AG10803 (cell line): ENCODE measurements around the gene CYTH4.

ENCODE experiments used
- DNase-seq: peaks from one replicate; pipeline ENCODE4 v3.0.0; 2010; ENCODE audit warnings: low read depth
- H3K4me3 ChIP-seq: 2 replicates; pipeline ENCODE4 v1.5.1; 2011; ENCODE audit warnings: mild to moderate bottlenecking, low read length, control low read depth
- TF ChIP-seq, protein P1 (sequence below): conservative IDR thresholded peaks from 2 replicates; pipeline ENCODE4 v1.5.1; 2011; ENCODE audit warnings: mild to moderate bottlenecking, low read length, control low read depth, inconsistent platforms

The CYTH4 gene

GRCh38 chr22:37308385-37309200 lies 26.3 kb downstream of the CYTH4 start:
- no peak overlapping the region for H3K4me3 ChIP-seq
- no peak for DNase-seq
- TF ChIP-seq, protein P1, sequence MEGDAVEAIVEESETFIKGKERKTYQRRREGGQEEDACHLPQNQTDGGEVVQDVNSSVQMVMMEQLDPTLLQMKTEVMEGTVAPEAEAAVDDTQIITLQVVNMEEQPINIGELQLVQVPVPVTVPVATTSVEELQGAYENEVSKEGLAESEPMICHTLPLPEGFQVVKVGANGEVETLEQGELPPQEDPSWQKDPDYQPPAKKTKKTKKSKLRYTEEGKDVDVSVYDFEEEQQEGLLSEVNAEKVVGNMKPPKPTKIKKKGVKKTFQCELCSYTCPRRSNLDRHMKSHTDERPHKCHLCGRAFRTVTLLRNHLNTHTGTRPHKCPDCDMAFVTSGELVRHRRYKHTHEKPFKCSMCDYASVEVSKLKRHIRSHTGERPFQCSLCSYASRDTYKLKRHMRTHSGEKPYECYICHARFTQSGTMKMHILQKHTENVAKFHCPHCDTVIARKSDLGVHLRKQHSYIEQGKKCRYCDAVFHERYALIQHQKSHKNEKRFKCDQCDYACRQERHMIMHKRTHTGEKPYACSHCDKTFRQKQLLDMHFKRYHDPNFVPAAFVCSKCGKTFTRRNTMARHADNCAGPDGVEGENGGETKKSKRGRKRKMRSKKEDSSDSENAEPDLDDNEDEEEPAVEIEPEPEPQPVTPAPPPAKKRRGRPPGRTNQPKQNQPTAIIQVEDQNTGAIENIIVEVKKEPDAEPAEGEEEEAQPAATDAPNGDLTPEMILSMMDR, result no peak

DNA sequence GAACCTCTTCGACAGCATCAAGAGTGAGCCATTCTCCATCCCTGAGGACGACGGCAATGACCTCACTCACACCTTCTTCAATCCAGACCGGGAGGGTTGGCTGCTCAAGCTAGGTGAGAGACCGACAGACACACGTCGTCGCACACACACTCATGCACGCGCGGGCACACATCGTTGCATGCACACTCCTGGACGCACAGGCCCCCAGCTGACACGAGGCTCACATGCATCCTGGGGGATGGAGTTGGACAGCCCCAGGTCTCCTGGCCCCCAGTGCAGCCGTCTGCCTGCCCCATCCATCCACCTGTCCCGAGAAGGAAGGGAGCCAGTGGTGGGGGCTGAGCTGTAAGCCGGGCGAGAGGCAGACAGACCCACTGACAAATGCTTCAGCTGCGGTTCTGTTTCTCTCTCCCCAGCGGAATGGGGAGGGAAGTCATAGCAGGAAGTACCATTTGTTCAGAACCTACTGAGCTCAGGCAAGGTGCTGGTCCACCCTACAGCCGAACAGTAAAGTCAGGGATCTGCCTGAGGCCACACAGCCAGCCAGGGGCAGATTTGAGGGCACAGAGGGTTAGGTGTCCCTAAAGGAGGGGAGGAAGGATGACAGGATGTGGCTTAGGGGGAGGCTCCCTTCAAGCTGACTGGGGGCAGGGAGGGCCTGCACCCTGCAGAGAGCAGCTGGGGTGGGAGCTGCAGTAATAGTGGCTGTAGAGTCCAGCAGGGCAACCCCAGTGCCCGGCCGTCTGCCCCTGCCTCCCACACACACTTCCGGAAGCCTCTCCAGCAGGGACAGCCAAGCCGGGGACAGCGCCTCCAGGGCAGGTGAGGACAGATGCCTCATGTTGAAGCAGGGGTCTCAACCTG lies 27.1 kb downstream of the CYTH4 start:
- H3K4me3 ChIP-seq, result no peak overlapping the region
- no peak for DNase-seq
- TF ChIP-seq, protein P1, result no peak

DNA sequence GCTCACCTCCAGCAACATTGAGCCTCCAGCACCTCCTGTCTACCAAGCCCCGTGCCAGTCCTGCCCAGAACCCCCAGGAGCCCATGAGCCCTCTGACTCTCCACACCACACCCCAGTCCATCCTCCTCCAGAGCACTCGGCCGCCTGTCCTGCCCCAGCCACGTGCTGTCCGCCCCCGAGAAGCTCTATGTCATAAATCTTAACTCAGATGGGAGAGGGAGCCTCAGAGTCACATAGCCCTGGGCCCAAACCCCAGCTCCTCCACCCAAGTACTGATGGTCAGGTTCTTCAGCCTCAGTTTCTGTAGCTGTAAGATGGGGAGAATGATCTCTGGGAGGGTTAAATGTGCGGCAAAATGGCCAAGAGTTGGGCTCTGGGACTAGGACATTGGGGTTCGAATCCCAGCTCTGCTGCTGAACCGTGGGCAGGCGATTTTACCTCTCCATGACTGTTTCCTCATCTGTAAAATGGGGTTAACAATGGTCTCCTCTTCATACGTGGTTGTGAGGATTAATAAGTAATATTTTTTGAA lies 27.8 kb downstream of the CYTH4 start:
- no peak for DNase-seq
- TF ChIP-seq, protein P1, result no peak

DNA sequence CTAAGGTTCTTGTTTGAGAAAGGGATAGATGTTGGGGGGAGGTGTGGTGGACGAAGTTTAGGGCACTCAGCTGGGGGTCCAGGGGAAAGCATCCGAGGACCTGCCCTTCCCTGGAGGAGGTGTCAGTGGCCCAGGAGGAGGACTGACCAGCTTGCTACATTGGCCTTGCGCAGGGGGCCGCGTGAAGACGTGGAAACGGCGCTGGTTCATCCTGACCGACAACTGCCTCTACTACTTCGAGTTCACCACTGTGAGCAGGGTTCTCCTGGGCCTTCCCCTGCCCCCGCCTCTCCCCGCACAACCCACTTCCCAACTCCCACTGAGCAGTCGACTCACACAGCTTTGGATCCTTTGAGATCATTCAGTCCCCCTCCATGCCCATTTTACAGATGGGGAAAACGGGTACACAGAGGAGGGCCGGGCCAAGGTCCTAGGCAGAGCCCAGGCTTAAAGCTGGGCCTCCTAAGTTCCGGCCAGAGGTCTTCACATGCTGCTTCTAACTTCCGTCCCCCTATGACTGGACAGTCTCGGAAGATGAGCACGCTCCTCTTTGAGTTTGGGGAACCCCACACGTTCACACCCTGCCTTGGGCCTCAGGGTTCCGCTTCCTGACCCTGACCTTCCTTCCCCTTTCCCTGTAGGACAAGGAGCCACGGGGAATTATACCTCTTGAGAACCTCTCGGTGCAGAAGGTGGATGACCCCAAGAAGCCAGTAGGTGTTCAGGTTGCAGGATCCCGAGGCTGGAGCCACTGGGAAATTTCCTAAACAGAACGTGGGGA lies 28.7 kb downstream of the CYTH4 start:
- TF ChIP-seq, protein P1, result no peak
- H3K4me3 ChIP-seq, result no peak overlapping the region
- DNase-seq, result no peak

More for the DNA sequence above, 27.8 kb downstream of the CYTH4 start:
- no peak overlapping the region for H3K4me3 ChIP-seq

DNA sequence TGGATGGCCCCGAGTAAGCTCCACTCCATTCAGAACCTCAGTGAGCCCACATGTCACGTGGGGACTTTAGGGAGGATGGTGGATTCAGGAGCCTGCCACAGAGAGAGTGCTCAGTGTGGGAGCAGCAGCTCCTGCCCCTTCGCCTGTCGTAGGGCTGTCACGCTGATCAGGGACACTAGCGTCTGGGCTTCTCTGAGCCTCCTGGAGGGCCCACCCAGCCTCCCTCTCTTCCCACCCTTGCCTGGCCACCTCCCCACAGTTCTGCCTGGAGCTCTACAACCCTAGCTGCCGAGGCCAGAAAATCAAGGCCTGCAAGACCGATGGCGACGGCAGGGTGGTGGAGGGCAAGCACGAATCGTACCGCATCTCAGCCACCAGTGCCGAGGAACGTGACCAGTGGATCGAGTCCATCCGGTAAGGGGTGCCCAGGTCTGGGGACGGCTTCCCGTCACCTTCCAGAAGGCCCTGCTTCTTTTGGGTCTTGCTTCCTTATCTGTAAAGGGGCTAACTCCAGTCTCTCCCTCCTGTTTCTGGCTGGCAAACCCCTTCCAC lies 29.5 kb downstream of the CYTH4 start:
- TF ChIP-seq, protein P1, result no peak
- DNase-seq, result no peak
- H3K4me3 ChIP-seq, result no peak overlapping the region

DNA sequence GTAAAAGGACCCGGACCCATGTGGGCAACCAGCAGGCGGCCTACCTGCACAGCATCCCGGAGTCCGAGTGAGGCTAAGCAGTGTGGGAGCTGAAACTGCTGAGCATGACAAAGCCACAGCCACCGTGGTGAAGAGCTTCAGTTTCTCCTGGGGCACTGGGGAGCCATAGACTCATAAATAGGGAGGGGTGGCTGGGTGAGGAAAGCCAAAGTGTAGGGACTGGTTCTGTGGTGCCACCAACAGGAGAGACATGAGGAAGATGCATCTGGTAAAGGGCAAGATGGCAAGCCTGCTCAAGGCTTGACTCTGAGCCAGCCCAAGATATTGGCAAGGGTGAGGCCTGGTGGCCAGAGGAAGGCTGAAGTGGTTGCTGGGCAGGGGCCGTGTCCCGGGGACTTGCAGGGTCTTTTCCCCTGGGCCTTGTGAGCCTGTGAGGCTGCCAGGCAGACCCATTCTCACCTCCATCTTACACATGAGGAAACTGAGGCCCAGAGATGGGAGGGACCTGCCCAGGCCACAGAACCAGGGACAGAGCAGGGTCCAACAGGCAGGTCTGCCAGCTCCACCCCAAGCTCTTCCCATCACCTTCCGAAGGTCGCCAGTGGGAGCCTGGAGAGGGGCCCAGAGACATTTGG lies 30.4 kb downstream of the CYTH4 start:
- TF ChIP-seq, protein P1, result no peak

More for the DNA sequence above, 30.4 kb downstream of the CYTH4 start:
- no peak overlapping the region for H3K4me3 ChIP-seq
- no peak for DNase-seq
